ENCODE measurements around the gene MIAT.
A peak's percentile ranks its signal among the peaks of the same experiment; 100 is the strongest.

The MIAT gene

DNA sequence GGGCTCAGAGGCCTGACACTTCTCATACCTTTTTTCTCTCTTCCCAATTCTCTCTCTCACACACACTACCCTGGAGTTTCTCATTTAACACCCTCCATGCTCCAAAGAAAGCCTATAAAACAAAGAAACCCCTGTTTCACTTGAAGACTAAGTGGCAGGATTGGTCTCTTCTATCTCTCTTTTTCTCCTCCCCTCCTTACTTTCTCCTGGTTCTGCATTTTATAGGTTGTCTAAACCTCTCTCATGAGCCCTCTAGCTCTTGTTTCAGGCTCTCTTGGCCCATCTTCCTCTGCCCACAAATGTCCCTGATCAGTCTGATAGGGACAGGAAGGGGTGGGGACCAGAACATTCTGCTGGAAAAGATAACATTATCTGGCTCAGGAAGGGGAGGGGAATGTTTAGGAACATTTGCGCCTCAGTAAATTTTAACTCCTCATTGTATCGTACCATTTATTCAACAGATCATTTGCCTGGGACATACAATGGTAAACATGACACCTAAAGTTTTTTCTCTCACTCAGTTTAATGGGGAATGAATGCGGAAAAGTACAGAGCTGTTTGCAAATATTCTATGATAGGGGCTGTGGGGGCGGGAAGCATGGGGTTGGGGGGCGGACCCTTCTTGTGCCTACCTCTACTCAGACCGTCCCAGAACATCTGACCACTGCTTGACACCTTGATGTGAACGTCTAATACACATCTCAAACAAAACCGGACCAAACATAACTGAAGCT, 24.8 kb upstream of the MIAT start:
- no peak for DNase-seq

DNA sequence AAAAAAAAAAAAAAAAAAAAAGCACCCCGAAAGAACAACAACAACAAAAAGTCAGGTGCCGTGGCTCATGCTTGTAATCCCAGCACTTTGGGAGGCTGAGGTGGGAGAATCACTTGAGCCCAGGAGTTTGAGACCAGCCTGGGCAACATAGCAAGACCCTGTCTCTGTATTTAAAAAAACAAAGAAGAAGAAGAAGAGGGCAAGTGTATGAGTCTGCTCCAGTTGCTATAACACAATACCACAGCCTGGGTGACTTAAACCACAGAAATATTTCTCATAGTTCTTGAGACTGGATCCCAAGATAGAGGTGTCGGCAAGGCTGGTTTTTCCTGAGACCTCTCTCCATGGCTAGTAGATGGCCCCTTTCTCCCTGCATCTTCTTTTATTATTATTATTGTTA, 23.2 kb upstream of the MIAT start:
- no peak for DNase-seq

DNA sequence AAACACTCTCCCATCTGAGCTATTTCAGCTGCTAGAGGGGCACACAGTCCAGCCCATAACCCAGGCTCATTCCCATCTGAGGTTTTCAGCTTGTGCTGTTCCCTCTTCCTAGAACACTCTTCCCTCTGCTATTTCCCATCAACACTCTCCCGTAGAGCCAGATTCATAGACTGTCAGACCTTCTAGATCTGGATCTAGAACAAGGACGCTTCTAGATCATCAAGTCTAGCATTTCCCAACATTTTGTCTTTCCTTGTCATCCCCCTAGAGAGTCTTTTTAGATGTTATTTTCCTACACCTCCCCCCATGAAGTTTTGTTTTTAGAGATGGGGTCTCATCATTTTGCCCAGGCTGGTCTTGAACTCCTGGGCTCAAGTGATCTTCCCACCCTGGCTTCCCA, 22.3 kb upstream of the MIAT start:
- no peak for DNase-seq

DNA sequence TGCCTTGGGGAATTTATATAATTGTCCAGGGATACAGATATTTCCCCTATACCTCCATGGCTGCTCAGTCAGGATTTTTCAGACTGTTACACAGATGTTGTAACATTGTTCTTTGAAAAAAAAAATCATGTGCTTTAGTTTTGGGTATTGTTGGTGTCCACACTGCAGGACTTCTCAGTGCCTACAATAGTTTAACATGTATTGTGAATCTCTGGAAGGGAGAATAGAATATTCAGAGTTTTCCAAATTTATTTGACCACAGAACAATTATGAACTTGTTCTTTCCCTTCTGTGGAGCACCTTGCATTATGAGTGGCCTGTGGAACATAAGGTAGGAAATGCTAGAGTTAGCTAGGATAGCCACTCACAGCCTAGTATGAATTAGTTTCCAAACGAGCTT, 21.1 kb upstream of the MIAT start:
- DNase-seq, result no peak

- DNase-seq, result no peak
Observed at GRCh38 chr22:26642465-26643417, 14.6 kb upstream of the MIAT start.

DNA sequence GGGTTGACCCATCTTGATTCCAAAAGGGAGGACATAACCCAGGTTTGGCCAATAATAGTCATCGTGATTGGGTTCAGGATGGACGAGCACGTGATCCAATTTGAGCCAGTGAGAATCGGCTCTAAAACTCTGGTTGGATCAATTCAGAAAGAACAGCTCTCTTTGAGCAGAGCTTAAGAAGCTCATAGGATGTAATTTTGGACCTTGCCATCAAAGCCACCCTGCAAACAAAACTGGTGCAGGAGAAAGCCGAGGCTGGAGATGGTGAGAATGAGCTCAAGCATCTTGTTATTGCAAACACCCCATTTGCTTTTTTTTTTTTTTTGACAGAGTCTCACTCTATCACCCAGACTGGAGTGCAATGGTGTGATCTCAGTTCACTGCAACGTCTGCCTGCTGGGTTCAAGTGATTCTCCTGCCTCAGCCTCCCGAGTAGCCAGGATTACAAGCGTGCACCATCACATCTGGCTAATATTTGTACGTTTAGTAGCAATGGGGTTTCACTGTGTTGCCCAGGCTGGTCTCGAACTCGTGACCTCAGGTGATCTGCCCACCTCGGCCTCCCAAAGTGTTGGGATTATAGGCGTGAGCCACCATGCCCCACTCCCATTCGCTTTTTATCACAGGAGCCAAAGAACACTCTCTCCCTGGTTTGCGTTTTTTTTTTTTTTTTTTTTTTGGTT, 13.8 kb upstream of the MIAT start:
- no peak for DNase-seq

DNA sequence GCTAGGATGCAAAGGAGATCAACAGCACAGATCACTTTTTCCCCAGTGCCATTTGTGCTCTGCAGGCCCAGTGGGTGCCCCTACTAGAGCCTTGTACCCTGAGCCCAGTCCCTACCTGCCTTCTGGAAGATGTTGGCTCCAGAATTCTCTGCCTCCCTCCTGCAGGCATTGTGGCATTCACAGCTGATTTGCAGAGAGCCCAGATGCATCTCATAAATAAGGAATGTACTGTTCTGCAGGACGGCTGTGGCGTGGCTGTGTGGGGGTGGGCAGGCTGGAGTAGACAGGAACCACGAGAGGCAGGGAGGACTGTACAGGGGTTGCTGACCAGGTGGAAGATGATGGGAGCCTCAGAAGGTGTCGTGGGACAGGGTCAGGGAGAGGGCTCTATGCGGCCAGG, 11.2 kb upstream of the MIAT start:
- peak; percentile 66 for DNase-seq

- DNase-seq, result no peak
Observed at GRCh38 chr22:26648011-26648497, 9.3 kb upstream of the MIAT start.

DNA sequence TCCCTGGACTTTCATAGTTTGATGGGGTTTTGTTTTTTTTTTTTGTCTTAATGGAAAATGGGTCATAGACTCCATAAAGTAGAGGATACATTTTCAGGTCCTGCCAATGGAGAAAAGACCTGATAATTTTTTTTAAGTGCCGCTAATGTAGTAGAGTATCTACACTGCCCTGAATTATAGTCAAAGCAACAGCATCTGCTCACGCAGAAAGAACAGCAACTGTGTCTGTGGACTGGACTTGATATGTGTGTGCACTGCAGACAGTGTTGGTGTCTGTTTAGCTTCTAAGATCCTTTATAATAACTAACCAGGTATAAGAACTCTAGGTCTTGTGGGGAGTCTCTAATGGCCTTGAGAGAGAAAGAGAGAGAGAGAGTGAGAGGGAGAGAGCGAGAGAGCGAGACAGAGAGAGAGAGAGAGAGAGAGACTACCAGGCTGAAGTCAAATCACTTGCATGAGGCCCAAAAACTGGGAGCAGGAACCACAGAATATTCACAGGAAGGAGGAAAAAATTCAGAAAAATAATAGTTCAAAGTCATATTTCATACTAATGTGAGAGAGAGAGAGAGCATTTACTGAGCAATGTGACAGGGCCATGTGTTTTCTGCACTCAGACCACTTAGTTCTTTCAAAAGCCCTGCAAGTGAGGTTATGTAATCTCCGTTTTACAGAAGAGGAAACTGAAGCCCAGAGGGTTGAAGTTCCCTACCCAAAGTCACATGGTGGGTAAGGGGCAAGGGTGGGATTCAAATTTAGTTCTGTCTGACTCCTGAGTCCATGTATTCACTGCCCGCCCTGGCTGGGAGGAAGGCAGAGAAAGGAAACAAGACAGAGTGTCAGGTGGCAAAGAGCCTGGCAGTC, 8.6 kb upstream of the MIAT start:
- no peak for DNase-seq

DNA sequence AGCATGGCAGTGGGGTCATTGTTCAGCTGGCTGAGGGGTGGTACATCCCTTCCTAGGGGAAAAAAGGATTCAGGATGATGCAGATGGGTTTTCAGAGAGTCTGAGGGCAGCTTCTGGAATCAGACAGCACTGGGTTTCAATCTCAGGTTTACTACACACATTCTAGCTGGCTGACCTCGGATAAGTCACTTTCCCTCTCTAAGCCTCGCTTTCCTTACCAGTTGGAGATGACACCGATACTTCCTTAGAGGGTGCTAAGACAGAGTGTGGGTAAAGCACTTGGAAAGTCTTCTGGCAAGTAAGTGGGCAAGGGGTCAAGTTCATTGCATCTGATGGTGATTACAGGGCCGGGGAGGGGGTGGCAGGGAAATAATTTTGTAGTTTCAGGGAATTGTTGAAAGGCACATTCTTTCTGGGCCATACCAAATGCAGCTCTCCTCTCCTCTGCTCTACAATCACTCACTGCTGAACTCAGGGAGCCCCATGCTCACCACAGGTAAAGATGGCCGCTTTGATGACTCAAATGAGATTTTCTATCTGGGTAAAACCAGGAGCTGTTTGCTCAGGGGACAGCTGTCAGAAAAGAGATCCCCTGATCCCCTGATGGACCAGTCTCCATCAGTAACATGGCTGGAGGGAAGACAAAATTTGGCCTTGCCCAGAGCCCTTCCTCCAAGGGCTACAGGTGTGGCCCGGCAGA, 6.5 kb upstream of the MIAT start:
- DNase-seq, result no peak

DNA sequence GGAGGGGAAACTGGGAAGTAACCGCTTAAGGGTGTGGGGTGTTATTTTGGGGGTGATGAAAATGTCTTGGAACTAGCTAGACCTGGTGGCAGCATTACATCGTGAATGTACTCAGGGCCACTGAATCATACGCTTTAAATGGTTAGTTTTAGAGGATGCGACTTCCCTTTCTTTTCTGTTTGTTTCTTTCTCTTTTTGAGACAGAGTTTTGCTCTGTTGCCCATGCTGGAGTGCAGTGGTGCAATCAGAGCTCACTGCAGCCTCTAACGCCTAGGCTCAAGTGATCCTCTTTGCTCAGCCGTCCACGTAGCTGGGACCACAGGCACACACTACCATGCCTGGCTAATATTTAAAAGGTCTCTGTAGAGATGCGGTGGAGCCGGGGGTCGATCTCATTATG, 5.6 kb upstream of the MIAT start:
- no peak for DNase-seq

- DNase-seq, result no peak
Observed at GRCh38 chr22:26658161-26658560, 773 bp downstream of the MIAT start.

GRCh38 chr22:26658671-26659478, 1.5 kb downstream of the MIAT start:
- DNase-seq, result peak; percentile 94

- no peak for DNase-seq
Observed at GRCh38 chr22:26660356-26660755, 3.0 kb downstream of the MIAT start.

DNA sequence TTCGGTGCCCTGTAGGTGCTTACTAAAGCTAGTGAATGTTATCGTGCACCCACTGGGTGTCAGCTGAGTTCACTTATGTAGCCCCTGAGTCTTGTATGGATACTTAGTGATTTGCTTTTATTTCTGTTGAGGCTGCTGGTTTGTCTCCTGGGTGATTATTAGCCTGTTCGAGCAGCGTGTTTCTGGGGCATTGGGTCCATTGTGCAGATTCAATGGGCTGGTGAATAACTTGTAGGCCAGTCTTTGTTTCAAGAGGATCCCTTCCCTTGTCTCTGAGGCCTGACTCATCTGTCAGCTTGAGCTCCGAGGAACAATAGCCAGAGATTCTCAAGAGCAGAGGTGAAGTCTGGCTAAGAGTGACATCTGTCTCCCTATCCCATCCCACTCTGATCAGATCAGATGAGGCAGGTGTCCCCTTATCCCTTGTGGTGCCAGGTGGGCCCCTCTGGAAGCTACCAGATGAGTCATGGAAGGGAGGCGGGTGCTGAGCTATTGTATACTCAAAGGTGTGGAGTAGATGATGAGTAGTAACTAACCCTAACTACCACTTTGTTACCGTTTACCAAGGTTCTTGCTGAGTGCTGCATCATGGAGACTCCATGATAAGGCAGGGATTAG, 3.7 kb downstream of the MIAT start:
- no peak for DNase-seq

GRCh38 chr22:26662160-26662559, 4.8 kb downstream of the MIAT start:
- DNase-seq, result no peak

GRCh38 chr22:26663374-26663923, 6.1 kb downstream of the MIAT start:
- no peak for DNase-seq

DNA sequence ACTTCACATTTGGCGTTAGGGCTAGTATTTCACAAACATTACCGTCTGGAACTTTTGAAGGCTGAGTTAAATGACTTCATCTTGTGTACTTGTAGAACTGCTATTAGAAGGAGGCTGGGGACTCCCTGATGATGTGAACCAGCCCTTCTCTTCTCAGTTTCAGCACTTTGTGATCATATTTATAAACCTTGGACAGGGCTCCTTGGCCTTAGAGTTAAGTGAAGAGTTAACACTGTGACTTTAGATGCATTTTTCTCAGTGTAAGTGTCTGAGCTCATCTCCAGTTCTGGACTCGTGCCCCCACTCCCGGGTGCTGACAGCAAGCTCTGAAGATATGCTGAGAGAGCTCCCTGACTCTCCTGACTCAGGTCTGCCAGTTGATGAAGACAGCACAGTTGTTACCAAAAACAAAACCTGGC, 8.4 kb downstream of the MIAT start:
- peak; percentile 56 for DNase-seq

- no peak for DNase-seq
Observed at GRCh38 chr22:26667140-26667539, 9.8 kb downstream of the MIAT start.

- DNase-seq, result peak; percentile 67
Observed at GRCh38 chr22:26669060-26669481, 11.7 kb downstream of the MIAT start.
